ENCODE results near the gene B4GALT6.

Gene B4GALT6

DNA sequence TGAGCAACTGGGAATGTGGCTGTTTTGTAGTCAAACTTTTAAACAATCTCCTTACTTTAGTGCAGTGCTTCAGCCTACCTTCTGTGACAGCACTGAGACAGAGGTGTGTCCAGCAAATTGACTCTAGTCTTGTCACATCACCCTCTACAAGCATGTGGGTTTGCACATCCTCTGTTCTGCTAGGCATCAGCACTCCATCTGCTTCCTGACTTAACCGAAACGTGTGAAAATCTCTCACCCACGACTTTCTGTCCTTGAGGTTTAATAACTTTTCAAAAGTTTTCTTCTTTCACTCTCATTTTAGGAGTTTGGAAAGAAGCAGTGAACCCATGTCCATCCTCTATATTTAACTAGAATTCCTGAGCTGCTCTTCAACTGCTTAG, 50.1 kb downstream of the B4GALT6 start:
- DNase-seq (ENCODE audit: low read depth in 1 of 2, low spot score in 1 of 2) = no peak

DNA sequence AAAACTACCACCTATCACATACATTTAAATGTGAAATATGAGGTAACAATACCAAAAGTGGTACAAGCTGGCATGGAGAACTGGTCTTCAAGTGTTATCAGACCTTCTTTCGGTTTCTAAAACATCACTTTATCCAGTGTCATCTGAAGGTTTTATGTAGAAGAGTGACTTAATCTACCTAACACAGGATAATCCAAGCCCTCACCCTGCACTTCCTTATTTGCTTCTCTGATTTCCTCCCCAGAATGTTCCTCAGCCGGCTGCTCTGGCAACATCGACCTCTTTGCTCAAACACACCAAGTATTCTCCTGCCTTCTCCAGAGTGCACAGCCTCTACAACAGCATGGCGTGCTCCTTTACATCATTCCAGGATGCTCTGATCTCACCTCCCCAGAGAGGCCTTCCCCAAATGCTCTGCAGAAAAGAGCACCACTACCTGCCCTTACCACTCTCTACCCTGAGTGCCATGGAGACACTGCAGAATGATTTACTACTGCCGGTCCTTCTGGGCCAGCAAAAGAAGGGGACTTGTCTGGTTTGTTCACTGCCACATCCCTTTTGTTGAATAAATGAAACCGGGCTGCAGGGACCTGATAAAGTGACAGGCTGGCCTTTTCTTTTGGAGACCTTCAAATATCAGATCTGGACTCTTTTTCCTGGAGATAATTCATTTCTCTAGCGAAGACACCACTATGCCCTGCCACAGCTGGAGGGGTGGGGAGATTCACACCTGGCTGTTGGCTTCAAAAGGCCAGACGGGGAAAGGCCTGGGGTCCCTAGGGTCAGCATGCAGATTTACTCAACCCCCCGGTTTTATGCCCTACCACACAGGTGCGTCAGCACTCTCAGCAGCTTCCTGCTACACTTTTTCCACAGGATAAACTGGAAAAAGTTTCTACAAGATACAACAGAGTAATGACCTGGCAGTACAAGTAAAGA, 50.7 kb downstream of the B4GALT6 start:
- no peak for DNase-seq (ENCODE audit: low read depth in 1 of 2, low spot score in 1 of 2)

DNA sequence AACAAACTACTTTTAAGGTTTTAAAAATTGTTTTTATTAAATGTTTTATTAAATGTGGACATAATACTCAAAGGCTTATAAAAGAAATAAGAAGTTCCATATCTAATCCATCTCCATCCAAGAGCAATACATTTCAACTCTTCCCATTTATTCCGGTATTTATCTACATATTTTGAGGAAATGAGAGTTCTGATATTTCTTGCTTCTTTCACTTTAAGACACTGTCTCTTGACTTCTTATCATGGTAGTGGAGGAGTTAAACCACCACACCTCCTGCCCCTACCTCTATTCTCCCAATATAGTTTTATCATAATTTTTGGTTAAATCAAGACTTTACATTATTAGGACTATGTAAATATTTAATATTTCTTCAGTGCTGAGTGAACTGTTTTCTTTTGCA, 52.0 kb downstream of the B4GALT6 start:
- no peak for DNase-seq (ENCODE audit: low read depth in 1 of 2, low spot score in 1 of 2)

DNA sequence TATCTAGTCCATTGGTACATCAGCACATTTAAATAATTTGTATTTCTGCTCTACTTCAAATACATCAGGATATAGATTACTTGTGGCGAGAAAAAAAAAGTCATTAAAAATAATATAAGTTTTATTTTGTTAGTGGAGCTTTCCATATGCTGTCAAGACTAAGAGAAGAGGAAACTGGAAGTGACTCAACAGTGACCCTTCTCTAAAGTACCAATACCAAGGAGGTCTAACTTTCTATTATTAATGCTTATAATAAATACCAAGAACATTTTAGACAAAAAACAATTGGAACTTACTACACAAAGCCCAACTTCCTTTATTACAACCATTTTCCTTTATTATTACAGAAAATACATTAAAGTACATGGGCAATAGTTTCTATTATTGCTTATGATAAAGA, 52.9 kb downstream of the B4GALT6 start:
- no peak for DNase-seq (ENCODE audit: low read depth in 1 of 2, low spot score in 1 of 2)

DNA sequence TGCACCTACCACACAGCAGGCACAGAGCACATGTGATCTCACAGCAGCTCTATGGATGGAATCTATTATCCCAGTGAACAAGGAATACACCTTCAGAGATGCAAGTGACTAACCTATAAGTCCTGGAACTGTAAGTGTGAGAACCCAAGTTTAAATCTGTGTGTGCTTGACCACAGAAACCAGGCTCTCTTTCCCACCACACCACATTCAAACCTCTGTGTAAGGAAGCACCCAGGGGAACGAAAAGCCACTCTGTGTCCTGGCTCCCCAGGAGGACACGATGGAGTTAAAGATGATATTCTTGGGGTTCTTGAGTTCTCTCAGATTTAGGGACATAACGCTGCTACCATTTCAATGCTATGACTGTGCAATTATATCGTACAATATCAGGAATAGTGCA, 53.8 kb downstream of the B4GALT6 start:
- DNase-seq (ENCODE audit: low read depth in 1 of 2, low spot score in 1 of 2) = no peak

DNA sequence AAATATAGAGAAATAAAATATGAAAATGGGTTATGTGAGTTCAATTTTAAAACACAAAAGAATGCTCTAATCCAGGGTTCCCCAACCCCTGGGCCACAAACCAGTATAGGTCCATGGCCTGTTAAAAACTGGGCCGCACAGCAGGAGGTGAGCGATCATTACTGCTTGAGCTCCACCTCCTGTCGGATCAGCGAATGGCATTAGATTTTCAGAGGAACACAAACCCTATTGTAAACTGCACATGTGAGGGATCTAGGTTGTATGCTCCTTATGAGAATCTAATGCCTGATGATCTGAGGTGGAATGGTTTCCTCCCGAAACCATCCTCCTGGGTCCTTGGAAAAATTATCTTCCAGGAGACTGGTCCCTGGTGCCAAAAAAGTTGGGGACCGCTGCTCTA, 58.0 kb downstream of the B4GALT6 start:
- DNase-seq (ENCODE audit: low read depth in 1 of 2, low spot score in 1 of 2) = no peak

DNA sequence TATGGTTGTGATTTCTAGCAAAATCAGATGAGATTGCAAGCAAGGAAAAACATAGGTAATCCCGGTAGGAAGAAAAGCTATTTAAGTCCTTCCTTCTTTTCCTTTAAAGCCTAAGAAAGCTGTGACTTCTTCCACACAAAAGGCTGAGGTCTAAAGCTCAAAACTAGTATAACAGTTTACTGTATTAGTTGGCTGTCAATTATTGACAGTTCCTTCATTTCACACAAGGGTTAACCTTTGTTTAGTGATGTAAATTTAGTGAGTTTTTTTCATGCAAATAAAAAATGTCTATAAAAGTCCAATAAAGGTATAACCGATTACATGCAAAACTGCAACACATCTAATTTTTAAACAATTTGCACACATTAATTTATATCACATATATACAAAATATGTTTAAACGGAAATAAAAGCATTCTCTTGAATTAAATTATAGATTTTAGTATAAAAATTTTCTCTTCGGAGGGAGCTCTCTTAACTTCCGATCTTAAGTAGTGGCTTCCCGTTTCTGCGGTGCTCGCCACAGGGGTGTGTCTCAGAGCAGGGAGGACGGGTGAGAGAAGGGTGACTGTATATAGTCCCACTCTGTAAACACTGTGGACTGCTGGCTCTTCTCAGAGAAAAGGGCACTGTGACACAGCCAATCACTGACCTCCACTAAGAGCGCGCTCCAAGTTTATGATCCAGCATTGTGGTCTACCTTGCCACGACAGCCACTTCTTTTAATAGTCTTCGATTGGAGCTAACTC, 59.3 kb downstream of the B4GALT6 start:
- no peak for DNase-seq (ENCODE audit: low read depth in 1 of 2, low spot score in 1 of 2)

DNA sequence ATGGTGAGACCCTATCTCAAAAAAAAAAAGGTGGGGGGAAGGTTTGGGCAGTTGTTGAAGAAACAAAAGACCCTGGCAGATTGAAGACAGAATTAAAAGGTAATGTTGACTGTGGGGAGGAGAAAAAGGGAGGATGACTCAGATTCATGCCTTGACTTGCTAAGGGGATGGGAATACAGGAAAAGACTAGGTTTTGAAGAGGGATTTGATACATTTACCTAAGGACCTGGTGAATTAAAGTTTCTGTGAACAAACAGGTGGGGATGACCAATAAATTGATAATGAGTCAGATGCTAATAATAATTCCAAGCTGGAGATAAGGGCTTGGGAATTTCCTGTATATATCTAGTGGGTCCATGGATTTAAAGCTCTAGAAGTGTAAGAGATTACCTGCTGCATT, 65.1 kb downstream of the B4GALT6 start:
- DNase-seq (ENCODE audit: low read depth in 1 of 2, low spot score in 1 of 2) = no peak

DNA sequence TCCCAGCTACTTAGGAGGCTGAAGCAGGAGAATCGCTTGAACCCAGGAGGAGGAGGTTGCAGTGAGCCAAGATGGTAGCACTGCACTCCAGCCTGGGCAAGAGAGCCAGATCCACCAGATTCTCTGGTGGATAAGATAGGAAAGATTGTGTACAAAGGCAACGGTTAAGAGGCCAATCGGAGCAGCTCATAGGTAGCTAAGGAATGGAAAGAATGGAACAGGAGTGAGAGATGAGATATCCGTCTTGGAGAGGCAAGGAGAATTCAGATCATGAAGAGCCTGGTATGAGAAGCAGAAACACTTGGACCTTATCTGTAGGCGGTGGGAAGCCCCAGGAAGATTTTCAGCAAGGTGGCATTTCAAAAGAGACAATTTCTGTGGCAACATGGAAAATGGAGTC, 65.6 kb downstream of the B4GALT6 start:
- DNase-seq (ENCODE audit: low read depth in 1 of 2, low spot score in 1 of 2) = no peak

DNA sequence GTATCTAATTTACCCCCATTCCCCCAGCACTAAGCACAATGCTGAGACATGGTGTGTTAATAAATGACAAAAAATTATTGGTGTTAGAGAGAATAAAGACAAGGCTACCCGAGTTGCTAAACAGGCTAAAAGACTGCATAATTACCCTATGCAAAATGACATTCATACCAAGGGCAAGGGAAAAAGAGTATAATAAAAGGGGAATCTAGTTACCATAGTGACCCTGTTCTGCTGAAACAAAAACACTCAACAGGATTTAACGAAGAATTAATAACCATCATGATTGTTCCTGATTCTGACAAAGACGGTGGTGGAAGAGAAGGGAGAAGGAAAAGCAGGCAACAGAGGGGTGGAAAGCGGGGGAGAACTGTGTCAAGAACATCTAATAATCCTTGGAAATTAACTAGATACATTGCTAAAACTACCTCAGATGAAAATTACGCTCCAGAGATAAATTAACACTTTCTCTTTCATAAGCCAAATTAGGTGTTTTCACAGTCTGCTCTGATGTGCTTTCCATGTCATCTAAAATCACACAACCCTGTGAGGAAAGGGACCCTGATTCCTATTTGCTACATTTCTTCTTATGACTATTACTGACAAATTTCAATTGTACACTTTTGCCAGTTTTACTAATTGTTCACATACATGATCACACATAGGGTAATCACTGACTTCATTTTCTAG, 67.2 kb downstream of the B4GALT6 start:
- no peak for DNase-seq (ENCODE audit: low read depth in 1 of 2, low spot score in 1 of 2)

DNA sequence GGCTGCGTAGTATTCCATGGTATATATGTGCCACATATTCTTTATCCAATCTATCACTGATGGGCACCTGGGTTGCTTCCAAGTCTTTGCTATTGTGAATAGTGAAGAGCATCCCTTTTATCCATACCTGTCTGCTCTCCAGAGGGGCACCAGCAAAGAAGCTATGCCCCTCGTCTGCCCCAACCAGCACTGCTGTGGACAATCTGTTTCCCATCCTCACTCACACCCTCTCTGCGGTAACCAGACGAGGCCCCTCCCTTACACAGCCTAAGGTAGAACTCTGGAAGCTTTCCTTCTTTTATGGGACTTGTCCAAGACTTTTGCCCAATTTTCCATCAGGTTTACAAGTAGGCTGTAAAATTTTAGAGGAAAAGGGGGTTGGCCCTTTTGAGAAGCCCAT, 67.8 kb downstream of the B4GALT6 start:
- no peak for DNase-seq (ENCODE audit: low read depth in 1 of 2, low spot score in 1 of 2)

DNA sequence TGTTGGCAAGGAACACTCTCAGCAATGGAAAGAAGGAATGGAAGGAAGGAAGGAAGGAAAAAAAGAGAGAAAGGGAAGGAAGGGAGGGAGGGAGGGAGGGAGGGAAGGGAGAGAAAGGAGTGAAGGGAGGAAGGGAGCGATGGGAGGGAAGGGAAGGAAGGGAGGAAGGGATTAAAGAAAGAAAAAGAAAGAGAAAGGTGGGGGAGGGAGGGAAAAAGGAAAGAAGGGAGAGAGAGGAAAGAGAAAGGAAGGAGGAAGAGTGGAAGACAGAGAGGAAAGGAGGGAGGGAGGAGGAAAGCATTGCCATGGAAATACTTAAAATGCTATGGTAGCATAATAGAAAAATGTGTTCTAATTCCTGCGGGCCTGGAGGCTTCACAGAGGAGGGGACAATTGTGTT, 70.3 kb downstream of the B4GALT6 start:
- no peak for DNase-seq (ENCODE audit: low read depth in 1 of 2, low spot score in 1 of 2)

DNA sequence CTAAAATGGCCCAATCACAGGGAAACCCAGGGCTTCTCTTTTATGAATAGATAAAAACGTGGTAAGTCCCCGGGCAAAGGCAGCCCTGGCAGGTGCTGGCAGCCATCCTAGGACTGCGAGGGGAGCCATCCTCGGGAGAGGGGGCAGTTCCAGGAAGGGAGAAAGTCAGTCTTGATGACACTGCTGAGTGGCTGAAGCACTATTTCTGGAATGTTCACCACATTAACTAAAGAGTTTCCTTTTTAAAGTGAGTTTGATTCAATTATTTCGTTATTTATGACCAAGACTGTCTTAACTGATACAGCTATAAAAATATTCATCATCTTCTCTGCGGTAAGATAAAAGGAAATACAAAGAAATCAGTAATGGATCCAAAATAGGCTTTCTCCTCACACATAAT, 72.3 kb downstream of the B4GALT6 start:
- DNase-seq (ENCODE audit: low read depth in 1 of 2, low spot score in 1 of 2) = no peak

DNA sequence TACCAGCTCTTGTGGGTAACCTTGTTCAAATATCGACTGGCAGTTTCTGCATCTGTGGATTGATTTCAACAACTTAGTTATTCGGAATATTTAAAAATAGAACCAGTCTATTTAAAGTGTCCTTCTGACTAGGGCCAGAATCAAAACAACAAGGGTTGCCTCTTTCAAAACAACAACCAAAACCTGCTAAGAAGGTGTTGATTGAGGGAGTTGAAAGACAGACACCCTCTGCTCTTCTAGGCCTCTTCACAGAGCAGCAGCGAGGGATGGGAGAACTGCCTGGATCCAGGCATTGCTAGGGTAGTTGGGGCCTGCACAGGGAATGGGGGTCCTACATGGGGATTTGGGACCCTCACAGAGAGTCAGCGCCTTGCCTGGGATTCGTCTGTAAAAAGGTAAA, 72.9 kb downstream of the B4GALT6 start:
- no peak for DNase-seq (ENCODE audit: low read depth in 1 of 2, low spot score in 1 of 2)

DNA sequence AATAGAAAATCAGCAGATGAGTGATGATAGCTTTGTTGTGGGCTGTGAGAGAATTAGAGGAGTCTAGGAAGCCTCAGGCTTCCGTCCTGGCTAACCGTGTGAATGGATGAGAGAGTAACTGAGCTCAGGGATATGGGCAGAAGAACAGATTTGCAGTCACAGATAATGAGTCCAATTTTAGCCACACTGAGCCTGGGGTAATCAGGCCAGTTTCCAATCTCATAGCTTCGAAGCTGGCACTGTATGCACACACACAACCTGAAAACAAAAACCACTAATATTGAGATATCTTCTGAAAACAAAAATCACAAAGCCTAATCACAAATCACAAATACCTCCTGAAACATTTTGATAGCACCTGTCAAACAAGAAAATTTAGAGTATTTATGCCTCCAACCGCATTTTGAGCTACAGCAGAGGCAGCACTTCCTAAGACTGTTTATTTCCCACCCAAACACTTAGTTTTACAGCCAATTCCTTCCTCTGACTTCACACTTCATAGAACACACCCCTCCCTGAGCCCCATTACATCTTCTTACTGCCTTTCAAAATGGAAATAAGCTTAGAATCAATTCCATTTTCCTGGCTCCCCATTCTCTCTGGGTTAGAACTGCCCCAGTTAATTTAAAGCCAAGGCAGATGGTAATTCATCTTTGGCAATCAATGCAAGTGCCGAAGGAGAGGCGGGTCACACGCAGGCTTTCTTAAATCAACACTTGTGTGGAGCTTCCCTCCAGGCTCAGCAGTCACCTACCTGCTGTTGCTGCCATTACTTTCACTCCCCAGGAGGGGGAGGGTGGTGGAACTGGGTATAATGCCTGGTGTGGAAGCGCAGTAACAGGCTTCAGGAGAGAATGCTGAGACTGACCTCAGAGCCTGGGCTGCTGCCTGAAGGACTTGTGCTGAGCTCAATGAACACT, 73.8 kb downstream of the B4GALT6 start:
- no peak for DNase-seq (ENCODE audit: low read depth in 1 of 2, low spot score in 1 of 2)

DNA sequence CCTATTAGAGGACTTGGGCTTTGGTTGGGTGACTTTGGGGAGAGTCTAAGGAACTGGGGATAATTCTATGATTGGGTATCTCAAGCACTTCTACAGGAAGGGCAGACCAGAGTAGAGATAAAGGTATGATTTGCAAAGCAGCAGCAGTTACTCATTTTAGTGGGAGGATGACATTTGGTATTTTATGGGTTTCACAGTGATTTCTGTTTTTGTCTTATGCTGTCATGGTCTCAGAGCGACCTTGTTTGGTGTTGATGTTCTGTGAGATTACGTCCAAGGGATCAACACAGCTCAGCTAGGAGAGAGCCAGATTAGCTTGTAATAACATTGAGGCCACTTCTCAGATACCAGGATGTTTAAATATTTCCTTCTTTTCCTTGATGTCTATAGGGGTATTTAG, 74.5 kb downstream of the B4GALT6 start:
- DNase-seq (ENCODE audit: low read depth in 1 of 2, low spot score in 1 of 2) = no peak

DNA sequence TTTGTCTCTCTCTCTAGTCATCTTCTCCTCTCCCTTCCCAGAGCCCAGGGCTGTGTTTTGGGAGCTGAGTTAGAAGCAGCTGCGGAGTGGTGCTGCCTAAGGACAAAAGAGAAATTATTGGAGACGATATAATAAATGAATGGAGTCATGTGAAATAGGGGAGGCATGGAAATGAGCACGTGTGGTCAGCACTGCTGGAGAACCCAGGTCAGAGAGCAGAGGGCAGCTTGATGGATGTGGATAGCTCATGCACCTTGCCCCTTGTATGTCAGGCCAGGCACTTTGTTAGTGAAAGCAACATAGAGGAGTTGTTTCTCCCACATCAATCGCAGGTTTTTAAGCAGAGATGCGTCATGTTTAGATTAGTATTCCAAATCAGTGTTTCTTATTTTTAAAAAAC, 77.0 kb downstream of the B4GALT6 start:
- DNase-seq (ENCODE audit: low read depth in 1 of 2, low spot score in 1 of 2) = no peak

DNA sequence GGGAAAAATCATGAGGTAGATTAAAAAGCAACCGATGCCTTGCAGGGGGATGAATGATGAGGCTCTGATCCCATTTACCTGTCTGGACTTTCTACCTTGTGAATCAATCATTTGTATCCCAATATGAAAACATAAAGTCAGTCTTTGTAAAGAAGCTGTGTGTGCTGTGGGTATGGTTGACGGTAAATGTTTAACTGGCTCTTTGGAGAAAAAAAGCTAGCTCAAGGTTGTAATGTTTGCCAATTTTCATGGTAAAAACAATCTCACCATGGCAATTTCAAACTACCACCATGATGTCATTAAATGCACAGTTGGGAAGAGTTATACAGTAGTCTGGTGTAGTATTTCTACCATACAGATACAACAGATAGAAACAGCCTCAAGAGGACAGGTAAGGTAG, 78.1 kb downstream of the B4GALT6 start:
- no peak for DNase-seq (ENCODE audit: low read depth in 1 of 2, low spot score in 1 of 2)

DNA sequence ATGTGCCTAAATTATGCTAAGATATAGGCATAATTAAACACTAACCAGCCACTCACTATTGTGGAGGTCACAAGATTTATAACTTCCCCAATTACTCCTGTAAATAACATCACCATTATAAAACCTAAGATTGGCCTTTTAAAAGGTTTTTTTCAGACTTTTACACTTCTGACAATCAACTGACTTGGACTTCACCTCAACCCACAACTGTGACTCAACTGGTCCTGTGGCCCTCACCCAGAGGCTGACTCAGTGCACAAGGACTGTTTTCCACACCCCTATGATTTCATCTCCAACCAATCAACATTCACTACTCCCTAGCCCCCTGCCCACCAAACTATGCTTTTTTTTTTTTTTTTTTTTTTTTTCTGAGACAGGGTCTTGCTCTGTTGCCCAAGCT, 81.1 kb downstream of the B4GALT6 start:
- DNase-seq (ENCODE audit: low read depth in 1 of 2, low spot score in 1 of 2) = no peak

DNA sequence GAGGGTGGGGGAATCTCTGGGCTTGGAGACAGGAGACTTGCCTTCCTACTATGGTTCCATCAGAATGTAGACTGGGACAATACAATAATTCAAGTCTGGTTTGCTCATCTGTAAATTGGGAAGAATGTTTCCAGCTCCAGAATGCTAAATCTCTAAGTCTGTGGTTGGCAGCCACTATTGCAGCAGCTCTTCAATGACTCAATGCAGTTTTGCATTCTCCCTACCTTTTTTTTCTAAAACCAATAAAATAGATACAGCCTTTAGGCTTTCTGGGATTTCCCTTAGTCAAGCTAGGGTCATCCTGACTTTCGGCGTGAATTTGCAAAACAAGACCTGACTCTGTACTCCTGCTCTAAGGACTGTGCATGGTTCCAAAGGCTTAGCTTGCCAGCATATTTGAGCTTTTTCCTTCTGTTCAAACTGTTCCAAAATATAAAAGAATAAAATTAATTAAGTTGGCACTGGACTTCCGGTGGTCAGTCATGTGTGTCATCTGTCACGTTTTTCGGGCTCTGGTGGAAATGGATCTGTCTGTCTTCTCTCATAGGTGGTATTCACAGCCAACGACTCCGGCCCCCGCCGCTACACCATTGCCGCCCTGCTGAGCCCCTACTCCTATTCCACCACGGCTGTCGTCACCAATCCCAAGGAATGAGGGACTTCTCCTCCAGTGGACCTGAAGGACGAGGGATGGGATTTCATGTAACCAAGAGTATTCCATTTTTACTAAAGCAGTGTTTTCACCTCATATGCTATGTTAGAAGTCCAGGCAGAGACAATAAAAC, 86.2 kb downstream of the B4GALT6 start:
- DNase-seq (ENCODE audit: low read depth in 1 of 2, low spot score in 1 of 2) = no peak

Data from activated T-helper 1 cell treated with anti-CD3 and anti-CD28 coated beads, Interleukin-2, amount 50 U/mL, for 16 hours (primary cell).